CD4-positive, alpha-beta T cell treated with Interferon gamma for 1 hour (primary cell): Measurements from ENCODE around the gene DNM3.
A peak's percentile ranks its signal among the peaks of the same experiment; 100 is the strongest.
"Not testable (repeated sequence)": the region's sequence is repeated elsewhere in the genome, so short reads cannot be mapped to it uniquely, and the experiment has no call there.

Experiments used
- DNase-seq: peaks from one replicate; pipeline ENCODE4 v3.0.0-alpha.2; 2020

The DNM3 gene

GRCh38 chr1:171841050-171841910 is at the start of gene DNM3:
TSS of gene DNM3 (plus strand) at chr1:171841498. CDS start at chr1:171841657, 159 bp downstream.
- DNase-seq = peak; percentile 83

- no peak for DNase-seq
These were observed 48.5 kb upstream of the DNM3 start for GRCh38 chr1:171792656-171793369.

- DNase-seq = no peak
These were observed 47.7 kb upstream of the DNM3 start for GRCh38 chr1:171793636-171794035.

- DNase-seq = no peak
These were observed 47.2 kb upstream of the DNM3 start for GRCh38 chr1:171794085-171794484.

DNA sequence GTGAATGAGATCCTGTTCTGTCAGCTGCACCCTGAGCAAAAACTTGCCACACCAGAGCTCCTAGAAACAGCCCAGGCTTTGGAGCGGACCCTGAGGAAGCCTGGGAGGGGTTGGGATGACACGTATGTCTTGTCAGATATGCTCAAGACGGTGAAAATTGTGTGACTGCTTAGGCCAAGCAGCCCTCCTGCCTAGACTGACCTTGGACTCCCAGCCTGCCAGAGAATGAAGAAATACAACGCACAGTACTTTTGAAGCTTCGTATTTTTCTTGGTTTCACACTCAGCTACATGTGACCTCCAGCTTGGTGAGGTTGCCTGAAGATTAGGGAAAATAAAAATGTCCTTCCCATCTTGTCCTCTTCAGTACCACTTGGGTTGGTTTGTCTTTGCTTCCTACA is 44.7 kb upstream of the DNM3 start:
- DNase-seq = no peak

GRCh38 chr1:171798311-171798710 is 43.0 kb upstream of the DNM3 start:
- no peak for DNase-seq

DNA sequence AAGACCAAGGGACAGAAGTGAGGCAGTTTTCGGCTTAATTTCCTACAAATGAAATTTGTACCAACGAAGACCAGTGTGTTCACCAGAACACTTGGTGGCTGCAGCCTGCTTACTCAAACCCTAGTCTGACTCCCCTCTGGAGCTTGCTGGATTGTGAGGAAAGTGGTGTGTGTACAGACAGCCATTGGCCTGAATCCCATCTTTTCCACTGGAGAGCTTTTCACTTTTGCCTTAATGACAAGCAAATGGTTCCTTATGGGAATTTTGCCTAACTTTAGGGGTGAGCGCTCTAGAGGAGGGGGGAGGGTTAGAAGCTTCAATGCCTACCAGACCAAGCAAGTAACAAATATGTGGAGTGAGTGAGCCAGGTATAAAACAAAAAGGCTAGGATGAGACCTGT is 42.5 kb upstream of the DNM3 start:
- no peak for DNase-seq

DNA sequence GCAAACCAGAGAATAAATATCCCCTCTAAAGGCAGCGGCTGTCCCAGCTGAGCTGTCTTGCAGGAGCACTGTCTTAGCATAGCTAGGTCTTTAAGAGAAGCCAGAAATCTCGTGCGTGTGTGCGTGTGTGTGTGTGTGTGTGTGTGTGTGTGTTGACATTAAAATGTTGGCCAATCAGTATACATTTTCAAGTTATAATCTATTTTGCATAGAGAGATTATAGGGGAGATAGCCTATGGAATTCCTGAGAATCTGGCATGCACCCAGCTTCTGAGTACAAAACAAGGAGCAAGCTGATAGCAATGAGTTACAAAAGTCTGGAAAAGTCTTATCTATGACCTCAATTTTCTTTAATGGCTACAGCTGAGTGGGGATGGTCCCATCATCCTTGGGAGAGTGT is 42.1 kb upstream of the DNM3 start:
- no peak for DNase-seq

- not testable (repeated sequence) for DNase-seq
These were observed 41.6 kb upstream of the DNM3 start for GRCh38 chr1:171799698-171800097.

- no peak for DNase-seq
These were observed 41.0 kb upstream of the DNM3 start for GRCh38 chr1:171800342-171800741.

GRCh38 chr1:171800851-171801250 is 40.4 kb upstream of the DNM3 start:
- no peak for DNase-seq

- no peak for DNase-seq
These were observed 39.8 kb upstream of the DNM3 start for GRCh38 chr1:171801487-171801891.

DNA sequence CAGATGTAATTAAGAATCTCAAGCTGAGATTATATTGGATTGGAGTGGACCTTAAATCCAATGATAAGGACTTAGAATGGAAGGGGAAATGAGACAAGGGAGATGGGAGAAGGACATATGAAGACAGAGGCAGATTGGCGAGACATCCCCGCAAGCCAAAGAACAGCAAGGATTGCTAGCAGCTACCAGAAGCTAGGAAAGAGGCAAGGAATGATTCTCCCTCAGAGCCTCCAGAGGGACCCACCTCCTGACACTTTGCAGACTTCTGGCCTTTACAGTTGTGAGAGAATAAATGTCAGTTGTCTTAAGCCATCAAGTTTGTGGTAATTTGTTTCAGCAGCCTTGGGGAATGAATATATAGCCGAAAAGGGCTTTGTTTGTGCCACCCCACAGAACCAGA is 39.1 kb upstream of the DNM3 start:
- no peak for DNase-seq

DNA sequence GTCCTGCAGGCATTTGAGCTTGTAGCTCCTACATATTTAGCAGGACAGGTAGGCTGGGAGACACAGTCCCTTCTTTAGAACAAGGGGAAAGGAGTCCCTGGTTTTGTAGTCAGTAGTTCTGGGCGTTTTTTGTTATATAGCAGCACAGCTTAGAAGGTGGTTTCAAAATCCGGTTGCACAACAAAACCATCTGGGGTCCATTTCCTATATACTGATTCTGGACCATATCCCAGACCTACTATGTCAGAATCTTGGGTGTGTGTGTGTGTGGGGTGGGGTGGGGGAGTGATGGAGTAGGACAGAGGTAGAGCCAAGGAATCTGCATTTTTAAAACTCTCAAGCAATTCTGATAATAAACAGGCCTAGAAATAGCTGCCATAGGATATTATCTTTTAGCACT is 38.3 kb upstream of the DNM3 start:
- DNase-seq = no peak

GRCh38 chr1:171803461-171804022 is 37.8 kb upstream of the DNM3 start:
- DNase-seq = no peak

GRCh38 chr1:171805395-171806115 is 35.7 kb upstream of the DNM3 start:
- DNase-seq = no peak

- DNase-seq = no peak
These were observed 33.7 kb upstream of the DNM3 start for GRCh38 chr1:171807556-171807955.

GRCh38 chr1:171809834-171810233 is 31.5 kb upstream of the DNM3 start:
- DNase-seq = no peak

GRCh38 chr1:171811672-171812071 is 29.6 kb upstream of the DNM3 start:
- no peak for DNase-seq

GRCh38 chr1:171814692-171815091 is 26.6 kb upstream of the DNM3 start:
- no peak for DNase-seq

- no peak for DNase-seq
These were observed 24.9 kb upstream of the DNM3 start for GRCh38 chr1:171816300-171816901.

- DNase-seq = no peak
These were observed 23.6 kb upstream of the DNM3 start for GRCh38 chr1:171817511-171818265.
